Hematopoietic multipotent progenitor cell treated with erythropoietin and hydrocortisone succinate and interleukin-3 and kit ligand, for 17 days (in vitro differentiated cells): Measurements from ENCODE around the gene TCTN3.
"Not testable (repeated sequence)": the region's sequence is repeated elsewhere in the genome, so short reads cannot be mapped to it uniquely, and the experiment has no call there.

Source experiments
- DNase-seq: peaks from one replicate; pipeline ENCODE4 v3.0.0-alpha.2; 2015; ENCODE audit warnings: low spot score

Gene TCTN3

DNA sequence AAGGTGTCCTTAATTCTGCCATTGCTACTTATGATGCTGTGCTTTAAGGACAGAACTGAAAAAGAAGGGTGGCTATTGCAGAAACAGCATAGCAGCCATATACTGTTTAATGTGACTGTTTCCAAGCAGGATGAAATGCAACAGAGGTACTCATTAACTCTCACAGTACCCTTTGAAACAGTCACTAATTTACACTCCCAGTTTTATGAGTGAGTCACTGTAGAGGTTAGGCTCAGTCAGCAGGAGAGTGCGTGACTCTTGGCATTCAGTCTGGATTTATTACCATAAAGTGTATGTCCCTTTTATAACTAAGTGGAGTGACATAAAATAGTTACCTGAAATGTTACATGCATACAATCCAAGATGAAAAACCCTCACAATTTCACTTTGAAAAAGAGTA is 64.9 kb downstream of the TCTN3 start:
- no peak for DNase-seq

DNA sequence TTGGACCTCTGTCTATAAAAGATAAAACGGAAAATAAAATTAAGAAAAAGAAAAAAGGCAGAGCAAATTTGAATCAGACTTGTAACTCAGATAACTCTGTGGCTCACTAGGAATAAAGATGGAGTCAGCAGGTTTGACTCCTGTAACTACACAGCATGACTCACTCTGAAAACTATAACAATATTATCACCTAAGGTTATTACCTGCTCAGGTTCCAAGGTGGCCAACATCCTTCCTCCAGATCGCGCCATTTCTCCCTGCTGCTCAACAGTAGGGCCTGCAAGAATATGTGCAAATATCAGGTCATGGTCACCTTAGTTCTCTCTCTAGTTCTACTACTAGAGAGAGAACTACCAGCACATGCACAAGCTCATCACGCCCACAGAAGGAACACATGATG is 67.2 kb downstream of the TCTN3 start:
- DNase-seq: no peak

DNA sequence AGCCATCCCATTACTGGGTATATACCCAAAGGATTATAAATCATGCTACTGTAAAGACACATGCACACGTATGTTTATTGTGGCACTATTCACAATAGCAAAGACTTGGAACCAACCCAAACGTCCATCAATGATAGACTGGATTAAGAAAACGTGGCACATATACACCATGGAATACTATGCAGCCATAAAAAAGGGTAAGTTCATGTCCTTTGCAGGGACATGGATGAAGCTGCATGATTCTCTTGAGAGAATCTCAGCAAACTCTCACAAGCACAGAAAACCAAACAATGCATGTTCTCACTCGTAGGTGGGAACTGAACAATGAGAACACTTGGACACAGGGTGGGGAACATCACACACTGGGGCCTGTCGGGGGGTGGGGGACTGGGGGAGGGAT is 73.3 kb downstream of the TCTN3 start:
- DNase-seq: not testable (repeated sequence)

DNA sequence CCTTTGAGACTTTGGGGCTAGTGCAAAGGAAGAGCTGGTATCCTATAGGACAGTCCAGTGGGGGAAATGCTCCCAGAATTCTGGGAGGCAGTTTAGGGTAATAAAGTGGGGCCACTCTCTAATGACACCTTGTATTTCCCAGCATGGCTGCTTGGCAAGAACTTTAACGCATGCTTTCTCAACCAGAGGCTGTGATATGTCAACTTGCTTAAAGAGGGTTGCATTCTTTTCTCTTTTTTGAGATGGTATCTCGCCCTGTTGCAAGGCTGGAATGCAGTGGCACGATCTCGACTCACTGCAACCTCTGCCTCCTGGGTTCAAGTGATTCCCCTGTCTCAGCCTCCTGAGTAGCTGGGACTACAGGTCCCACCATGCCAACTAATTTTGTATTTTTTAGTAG is 75.6 kb downstream of the TCTN3 start:
- DNase-seq: no peak

DNA sequence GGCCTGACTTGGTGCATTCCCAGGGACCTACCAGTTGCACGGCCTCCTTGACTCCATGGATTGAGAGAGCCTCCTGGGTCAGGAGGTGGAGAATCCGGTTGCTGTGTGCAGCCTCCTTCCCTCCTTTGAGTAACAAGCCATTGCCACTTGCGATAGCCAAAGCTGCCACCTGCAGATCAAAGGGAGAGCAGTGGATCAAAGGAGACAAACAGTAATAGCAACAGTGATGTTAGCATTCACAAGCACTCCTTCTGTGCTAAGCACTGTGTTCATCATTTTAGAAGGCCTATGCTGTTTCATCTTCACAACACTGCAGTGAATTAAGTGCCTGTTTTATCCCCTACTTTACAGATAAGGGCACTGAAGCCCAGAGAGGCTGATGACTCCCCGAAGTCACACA is 77.3 kb downstream of the TCTN3 start:
- DNase-seq: no peak
